HG02623 (cell line): ENCODE results near the gene LRRC8B.
A peak's percentile ranks its signal among the peaks of the same experiment; 100 is the strongest.
"Not testable (repeated sequence)": the region's sequence is repeated elsewhere in the genome, so short reads cannot be mapped to it uniquely, and the experiment has no call there.

Source experiments
- ATAC-seq: cut with Tn5 transposase; IDR thresholded peaks from one replicate; pipeline ENCODE4 v1.9.1; 2021; ENCODE audit warnings: moderate library complexity; ENCODE audit not compliant: unreplicated experiment

LRRC8B gene

DNA sequence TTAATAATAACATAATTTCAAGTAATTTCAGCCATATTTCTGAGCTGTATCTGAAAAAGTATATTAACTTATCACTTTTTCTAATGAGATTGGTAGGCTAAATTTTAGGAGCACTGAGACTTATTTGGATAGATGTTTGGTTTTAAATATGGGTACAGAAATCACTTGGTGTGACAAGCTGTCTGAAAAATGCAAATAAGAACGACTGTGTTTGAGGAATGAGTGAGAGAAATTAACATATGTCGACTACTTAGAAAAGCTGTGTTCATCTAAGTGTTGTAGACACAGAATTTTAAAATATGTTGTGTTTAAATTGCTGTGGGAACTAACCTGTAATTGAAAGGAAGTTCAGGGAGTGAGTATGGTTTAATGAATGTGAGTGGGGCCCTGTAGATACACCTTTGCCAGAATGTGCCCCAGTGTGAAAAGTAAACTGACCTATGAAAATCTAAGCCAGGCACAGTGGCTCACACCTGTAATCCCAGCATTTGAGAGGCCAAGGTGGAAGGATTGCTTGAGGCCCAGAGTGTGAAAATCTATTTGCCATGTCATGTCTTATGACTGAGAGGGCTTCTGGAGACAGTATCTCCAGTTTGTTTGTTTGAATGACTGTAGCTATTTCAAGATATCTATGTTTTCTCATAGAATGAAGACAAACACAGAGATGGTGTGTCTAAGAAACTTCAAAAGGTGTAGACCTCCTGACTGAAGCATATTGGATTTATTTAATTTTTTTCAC, 54.5 kb downstream of the LRRC8B start:
- no peak for ATAC-seq

DNA sequence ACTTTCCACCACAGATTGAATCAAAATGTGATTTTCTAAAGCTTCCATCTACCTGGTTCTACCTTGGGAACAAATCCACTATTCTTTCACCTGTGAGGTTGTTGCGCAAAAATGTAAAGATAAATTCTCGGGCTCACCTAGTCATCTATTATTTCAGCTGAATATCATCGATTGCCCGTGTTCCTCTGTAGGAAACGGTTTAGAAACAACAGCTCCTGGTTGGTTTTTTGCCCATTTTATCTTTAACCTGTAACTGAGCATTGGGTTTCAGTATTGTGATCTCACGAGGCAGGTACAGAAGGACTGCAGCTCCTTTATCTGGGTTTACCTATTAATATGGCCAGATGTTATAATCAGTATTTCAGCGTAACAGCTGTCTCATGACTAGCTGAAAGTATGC, 55.4 kb downstream of the LRRC8B start:
- ATAC-seq = no peak

DNA sequence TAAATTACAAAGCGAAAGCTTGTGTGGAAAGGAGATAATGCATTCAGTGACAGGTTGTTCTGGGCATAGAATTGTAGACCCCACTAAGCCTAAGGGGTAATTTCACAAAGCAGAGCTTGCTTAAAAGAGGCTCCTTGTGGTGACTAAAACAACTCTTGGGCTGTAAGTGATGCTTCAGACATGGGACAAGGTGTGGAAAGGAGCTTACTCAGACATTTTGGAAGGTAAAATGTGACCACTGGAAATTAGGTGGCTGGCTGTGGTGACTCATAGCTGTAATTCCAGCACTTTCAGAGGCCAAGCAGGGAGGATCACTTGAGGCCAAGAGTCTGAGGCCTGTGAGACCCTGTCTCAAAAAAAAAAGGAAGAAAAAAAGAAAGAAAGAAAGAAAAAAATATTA, 57.2 kb downstream of the LRRC8B start:
- no peak for ATAC-seq

DNA sequence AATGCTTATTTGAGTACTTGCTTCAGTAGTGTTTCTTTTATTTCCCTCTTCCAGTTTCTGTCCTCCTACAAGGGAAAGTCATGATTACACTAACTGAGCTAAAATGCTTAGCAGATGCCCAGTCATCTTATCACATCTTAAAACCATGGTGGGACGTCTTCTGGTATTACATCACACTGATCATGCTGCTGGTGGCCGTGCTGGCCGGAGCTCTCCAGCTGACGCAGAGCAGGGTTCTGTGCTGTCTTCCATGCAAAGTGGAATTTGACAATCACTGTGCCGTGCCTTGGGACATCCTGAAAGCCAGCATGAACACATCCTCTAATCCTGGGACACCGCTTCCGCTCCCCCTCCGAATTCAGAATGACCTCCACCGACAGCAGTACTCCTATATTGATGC, 57.9 kb downstream of the LRRC8B start:
- no peak for ATAC-seq

DNA sequence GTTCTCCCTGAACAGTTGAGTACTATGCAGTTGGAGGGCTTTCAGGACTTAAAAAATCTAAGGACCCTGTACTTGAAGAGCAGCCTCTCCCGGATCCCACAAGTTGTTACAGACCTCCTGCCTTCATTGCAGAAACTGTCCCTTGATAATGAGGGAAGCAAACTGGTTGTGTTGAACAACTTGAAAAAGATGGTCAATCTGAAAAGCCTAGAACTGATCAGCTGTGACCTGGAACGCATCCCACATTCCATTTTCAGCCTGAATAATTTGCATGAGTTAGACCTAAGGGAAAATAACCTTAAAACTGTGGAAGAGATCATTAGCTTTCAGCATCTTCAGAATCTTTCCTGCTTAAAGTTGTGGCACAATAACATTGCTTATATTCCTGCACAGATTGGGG, 59.6 kb downstream of the LRRC8B start:
- no peak for ATAC-seq

DNA sequence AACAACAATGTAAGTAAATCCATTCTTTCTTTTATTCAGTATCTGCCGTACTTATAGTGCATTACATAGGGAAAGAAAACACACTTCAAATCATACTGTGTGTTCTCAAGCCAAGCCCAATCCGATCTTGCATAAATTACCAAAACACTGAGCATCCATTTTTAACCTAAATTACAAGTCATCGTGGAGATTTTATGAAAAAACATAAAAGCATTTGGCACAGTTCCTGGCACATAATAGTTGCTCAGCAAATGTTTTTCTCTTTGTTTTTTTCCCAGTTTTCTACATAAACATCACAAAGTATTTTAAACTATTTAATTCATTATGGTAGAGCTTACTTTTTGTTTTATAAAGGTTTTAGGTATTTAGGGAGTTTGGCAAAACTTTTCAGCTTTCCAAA, 60.2 kb downstream of the LRRC8B start:
- ATAC-seq = no peak

DNA sequence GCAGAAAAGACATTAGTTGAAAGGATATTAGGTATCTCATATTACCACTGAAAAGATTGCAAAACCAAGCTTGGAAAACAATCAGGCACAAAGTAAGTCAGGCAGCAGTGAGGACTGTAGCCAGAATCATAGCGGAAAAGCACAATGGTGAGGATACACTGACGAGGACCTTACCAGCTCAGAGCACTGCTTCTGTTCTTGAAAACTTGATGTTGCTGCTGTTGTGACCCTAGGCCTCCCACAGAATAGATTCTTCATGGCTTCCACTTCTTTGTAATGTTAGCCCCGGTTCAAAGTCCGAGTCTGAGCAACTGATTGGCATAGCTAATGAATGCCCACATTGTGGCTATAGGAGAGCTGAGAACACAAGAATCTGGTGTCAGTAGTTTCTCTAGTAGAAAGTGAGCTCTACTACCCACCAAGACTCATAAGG, 63.1 kb downstream of the LRRC8B start:
- ATAC-seq = no peak

DNA sequence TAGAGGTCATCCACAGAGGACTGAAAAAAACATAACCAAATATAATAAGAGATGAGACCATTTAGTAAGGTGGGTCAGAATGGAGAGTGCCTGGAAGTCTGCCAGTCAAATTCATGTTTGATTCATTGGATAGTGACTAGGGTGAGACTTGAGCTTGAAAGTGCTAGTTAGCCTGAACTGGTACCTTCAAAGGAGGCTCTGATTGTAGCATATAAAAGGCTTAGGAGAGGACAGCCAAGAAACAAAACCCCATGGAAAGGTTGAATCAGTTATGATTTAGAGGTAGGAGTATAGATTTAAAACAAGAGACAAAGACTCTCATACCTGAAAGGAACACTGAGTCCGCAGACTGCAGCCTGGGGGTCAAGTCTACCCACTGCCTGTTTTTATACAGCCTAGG, 63.9 kb downstream of the LRRC8B start:
- no peak for ATAC-seq

DNA sequence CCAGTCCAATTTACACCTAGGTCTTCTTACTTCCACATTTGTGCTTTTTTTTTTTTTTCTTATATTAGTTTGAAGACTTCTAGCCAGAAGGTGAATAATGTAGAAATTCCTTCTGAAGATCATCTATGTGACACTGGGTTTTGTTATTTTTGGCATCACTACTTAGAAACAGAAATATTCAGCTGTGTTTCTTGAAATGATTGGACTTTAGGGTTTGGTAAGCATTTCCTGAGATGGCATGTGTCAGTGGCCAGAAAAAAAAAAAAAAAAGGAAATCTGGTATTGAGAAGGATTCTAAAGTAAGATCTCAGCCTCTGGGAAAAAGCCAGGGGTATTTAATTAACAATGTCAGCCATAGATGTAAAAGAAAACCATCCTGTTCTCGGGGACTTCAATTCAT, 64.9 kb downstream of the LRRC8B start:
- ATAC-seq = no peak

DNA sequence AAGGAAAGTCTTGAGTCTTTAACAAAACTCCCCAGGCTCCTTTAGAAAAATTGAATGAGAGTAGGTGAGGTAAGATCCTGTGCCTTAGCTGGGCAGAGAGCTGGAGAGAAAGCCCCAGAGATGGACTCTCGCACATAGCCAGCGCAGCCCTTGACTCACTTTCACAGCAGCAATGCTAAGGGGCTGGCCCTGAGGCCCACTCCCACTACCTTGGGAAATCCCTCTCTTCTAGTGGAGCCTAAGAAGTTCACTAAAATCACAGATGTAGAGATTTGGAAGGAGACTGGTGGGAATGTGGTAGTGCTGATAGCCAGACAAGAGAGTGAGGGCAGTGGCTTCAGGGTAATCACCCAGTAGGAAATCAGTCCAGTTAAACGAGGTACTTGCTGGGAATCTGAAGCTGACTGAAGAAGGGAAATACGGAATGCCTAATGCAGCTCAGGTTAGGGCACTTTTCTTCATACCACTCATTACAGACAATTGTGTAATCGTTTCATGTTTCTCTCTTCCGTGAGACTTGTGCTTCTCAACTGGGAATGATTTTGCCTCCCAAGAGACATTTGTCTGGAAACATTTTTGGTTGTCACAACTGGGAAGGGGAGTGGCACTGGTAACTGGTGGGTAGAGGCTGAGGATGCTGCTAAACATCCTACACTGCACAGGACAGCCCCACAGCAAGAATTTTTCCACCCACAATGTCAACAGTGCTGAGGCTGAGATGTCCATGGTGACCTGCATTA, 65.9 kb downstream of the LRRC8B start:
- no peak for ATAC-seq

DNA sequence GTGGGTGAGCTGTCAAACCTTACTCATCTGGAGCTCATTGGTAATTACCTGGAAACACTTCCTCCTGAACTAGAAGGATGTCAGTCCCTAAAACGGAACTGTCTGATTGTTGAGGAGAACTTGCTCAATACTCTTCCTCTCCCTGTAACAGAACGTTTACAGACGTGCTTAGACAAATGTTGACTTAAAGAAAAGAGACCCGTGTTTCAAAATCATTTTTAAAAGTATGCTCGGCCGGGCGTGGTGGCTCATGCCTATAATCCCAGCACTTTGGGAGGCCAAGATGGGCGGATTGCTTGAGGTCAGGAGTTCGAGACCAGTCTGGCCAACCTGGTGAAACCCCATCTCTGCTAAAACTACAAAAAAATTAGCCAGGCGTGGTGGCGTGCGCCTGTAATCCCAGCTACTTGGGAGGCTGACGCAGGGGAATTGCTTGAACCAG, 68.3 kb downstream of the LRRC8B start:
- ATAC-seq = not testable (repeated sequence)

DNA sequence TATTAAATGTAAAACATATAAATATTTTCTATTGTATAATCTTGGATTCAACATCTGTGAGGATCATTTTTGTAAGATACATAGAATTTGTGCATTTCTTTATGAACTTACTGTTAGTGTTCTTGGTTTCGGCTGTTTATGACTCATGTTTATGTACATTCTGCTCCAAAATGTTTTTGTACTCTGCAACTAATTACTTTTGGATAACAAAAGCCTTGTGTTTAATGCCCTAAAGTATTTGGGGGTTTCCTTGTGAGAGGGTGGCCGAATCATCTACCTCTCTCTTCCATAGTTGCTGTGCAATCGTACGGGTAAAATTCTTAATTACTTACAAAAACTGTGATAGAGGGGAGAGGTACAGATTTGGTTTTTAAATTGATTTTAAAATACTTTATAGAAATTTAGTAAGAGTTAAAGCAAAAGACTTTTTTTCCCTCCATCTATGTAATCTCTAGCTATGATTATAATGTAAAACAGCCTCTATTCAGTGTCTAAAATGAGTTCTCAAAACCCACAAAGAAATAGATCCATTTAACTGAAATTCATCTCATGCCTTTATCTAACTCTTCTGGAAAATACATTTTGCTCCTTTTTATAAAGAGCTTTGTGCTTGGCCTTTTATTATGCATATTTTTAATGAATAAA, 69.6 kb downstream of the LRRC8B start:
- no peak for ATAC-seq

DNA sequence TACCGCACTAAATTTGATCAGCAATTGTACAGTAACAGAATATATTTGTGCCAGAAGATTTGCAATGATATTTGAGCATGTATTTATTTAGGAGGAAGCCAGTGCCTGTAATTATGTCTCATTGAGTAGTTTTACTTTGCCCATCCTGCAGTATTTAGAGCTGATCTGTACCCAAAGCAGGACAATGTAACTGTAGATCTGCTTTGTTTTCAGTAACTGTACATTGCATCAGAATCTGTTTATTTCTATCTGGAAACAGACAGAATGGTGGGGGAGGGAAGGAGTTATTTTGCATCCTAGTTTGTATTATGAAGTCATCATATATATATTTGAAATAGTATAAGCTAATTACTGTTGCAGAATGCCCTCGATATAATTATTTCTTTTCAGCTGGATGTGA, 72.1 kb downstream of the LRRC8B start:
- ATAC-seq = no peak

DNA sequence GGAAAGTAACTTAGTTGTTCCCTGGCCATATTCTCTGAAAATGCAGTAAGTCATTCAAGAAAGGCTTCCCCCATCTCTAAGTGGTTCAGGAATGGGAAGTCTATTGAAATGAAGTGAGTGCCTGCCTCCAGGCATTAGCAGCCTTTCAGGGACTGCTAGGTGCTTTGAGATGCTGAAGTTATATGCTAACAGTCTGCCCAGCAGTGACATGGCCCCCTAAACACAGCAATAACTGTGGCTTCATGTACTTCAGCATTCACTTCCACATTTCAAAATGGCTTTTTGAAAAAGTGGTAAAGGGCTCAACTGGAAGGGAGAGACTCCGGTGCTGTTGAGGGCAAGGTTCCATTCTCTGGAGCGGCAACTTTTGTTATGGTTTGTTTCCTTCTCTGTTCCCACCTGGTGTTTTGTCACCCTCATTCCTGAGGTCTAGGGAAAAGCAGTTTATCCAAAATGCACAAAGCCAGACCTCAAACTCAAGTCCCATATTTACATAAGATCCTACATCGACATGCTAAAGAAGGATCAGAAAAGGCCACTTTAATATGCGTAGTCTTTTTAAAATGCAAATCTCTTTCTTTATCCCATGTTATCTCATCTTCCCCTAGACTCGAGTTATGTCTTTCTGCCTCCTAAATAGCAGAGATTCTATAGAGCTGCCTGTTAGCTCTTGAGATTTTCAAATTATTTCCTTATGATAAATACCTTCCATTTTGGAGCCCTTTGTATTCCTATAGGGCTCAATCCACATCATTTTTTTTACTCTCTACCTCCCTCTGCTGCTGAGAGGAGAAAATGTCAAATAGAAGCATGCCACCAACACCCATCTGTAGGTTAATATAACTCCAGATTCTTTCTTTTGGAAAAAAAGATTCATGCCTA, 74.1 kb downstream of the LRRC8B start:
- ATAC-seq = peak; percentile 50

DNA sequence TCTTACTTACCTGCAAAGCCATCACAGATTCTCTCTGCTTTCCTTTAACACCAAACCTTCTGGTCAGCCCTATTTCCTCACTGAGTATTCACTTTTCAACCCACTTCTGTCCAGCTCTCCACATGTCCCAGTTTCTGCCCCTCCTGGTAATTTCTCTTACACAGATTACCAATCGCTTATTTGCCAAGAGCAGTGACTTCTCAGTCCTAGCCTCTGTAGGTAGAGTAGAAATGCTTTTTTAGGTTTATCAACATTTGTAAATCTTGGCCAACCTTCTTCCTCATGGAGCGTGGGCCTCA, 74.7 kb downstream of the LRRC8B start:
- no peak for ATAC-seq

DNA sequence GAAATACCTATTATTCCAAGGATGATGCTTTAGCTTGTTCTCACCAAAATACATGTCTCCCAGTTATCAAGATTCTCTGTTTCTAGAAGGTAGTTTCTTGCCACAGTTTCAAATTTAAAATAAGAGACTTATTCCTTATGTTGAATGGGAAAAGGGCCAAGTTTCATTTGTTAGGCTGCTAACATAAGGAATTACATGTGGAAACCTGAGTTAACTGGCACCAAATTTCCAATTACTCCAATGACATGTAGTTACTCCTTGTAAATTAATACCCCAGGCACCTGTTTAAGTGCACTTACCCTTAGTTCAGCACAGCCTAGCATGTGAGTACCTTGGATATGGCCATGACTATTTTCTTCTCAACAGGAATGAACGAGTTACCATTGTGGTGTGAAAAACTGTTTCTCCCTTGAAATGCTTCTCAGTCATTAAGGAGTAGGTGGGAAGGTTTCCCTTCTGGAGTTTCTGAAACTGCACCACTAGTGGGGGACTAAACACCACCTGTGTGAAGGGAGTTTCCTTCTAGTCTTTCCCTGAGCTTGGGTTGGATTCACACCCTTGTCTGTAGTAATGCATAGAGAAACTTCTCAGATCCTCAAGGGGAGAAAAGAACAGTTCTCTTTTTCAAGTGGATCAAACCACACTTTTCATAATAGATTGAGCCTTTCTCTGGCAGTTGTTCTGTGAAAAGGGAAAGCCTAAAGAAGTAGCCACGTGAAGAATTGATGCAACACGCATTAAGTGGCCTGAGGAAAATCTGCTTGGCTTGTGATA, 76.0 kb downstream of the LRRC8B start:
- no peak for ATAC-seq

DNA sequence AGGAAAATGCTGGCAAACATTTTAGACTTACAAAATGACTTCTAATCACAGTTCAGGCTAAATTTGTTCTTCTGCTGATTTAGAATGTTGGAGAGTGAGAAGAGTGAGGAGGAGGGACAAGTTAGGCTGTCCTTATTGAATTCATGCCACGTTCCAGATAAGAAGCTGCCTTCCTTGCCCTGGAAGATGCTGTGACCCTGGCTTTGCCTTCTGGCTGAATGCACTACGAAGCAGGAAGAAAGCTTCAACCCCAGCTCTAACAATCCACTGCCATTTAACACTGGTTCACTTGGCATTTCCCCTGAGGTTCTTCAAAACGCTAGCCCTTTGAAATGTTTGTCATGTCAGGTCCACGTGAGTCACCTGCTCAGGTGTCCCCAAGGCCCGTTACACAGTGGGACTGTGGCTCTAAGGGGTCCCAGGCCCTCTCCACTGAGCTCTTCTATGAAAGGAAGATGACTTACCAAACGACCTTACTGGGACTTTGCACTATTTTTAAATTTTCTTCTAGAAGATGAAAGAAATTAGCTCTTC, 78.3 kb downstream of the LRRC8B start:
- ATAC-seq = no peak

DNA sequence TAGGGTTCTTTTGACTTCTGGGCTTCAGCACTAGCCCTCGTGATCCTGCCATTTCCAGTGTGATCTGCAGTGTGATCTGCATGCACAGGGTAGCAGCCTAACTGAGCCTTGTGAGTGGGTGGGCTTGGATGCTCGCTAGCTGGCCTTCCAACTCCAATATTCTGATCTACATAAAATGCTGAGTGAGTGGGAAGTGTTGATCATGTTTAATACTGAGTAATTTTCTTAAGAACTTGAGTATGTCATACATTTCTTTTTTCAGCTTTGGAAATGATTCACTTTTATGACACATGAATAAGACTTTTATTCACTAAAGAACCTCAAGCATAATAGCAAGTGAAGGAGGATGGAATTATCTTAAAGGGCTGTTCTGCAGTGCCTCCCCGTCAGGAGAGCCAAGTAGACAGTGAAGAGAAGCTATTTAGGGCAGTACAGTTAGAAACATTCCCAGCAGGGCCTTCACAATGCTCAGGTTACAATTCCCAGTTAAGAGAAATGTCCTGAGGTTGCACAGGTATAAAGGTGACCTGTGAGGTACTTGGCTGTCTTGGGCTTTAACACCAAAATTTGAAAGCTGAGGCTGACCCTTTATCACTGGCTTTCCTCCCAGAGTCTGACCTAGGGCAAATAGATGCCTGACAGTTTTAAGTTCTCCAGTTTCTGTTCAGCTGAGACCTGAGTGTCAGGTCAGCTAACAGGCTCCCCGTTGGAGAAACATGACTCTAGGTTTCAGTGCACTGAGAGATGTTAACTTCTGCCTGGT, 79.2 kb downstream of the LRRC8B start:
- no peak for ATAC-seq

DNA sequence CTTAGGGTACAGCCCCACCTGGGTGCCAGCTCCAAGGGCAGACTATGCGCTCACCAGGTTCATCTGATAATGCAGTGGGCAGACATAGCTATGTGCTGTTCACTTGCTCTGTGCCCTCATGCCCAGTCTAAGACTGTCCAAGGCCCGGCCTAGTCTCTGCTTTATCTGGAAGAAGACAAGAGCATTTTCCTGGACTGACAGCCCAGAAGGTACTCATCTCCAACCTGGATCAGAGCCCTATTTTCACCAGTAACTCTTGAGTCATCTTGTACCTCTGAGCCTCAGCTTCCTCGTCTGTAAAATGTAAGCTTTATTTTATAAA, 79.7 kb downstream of the LRRC8B start:
- no peak for ATAC-seq

DNA sequence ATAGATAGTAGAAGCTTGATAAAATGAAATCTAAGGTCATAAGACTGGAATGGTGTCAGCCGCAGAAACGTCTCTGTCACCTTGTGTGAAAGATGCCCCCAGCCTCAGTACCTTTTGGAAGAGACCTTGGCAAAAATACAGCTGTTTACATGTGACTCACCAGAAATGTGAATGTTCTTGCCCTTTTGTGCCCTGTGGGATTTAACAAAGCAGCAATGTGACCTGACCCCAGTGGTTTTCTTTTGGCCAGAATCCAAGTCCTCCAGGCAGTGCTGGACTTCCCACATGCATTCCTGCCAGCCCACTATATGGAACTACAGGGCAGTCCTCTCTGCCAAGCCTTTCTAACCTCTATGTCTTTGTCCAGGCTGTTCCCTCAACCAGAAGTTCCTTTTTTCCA, 81.1 kb downstream of the LRRC8B start:
- ATAC-seq = no peak
